Neural cell (in vitro differentiated cells): ENCODE data around the gene RPL7L1. TPM values are rescaled to one million over a fixed set of nuclear protein-coding genes. Genes with fewer than 3 reads are reported as not detected.

Experiments
- H2AFZ ChIP-seq: fragments of 200-600, 300-800 bp; sonication (generic), shearing (Covaris generic); 2 replicates; pipeline ENCODE4 v1.6.0; 2014; ENCODE audit warnings: low read depth, mild to moderate bottlenecking, antibody characterized with exemption, low read length, moderate library complexity
- H3F3A ChIP-seq: fragments of 200-600 bp; shearing (Covaris generic); 2 replicates; pipeline ENCODE4 v1.6.1; 2016; ENCODE audit warnings: mild to moderate bottlenecking, moderate library complexity, mixed read lengths, antibody characterized with exemption, low read length; ENCODE audit not compliant: insufficient read depth, poor library complexity, severe bottlenecking
- H3K27ac ChIP-seq: fragments of 200-600, 300-800 bp; sonication (generic), shearing (Covaris generic); 2 replicates; pipeline ENCODE4 v1.5.1; 2014; ENCODE audit warnings: mild to moderate bottlenecking, low read length, moderate library complexity
- H3K27me3 ChIP-seq: fragments of 300-800, 200-600 bp; sonication (generic), shearing (Covaris generic); 2 replicates; pipeline ENCODE4 v1.6.0; 2014; ENCODE audit warnings: mild to moderate bottlenecking, low read depth, low read length, moderate library complexity; ENCODE audit not compliant: insufficient read depth
- H3K36me3 ChIP-seq: fragments of 300-800, 200-600 bp; sonication (generic), shearing (Covaris generic); 2 replicates; pipeline ENCODE4 v1.5.1; 2014; ENCODE audit warnings: mild to moderate bottlenecking, antibody characterized with exemption, low read length, moderate library complexity; ENCODE audit not compliant: insufficient read depth
- H3K4me2 ChIP-seq: fragments of 300-800, 200-600 bp; sonication (generic), shearing (Covaris generic); 2 replicates; pipeline ENCODE4 v1.6.0; 2014; ENCODE audit warnings: mild to moderate bottlenecking, low read length
- H3K4me3 ChIP-seq: fragments of 300-800, 200-600 bp; sonication (generic), shearing (Covaris generic); 2 replicates; pipeline ENCODE4 v1.5.1; 2014; ENCODE audit warnings: mild to moderate bottlenecking, low read length, moderate library complexity
- H3K79me2 ChIP-seq: fragments of 200-600 bp; shearing (Covaris generic); replicated peaks from 2 replicates; pipeline ENCODE4 v1.6.0; 2014; ENCODE audit warnings: mild to moderate bottlenecking, low read length, moderate library complexity; ENCODE audit not compliant: insufficient read depth
- H3K9ac ChIP-seq: fragments of 300-800, 200-600 bp; sonication (generic), shearing (Covaris generic); 2 replicates; pipeline ENCODE4 v1.6.1; 2016; ENCODE audit warnings: mild to moderate bottlenecking, low read length, mixed read lengths
- H3K9me2 ChIP-seq: fragments of 200-600 bp; shearing (Covaris generic); 2 replicates; pipeline ENCODE4 v1.6.1; 2016; ENCODE audit warnings: mild to moderate bottlenecking, low read length, mixed read lengths; ENCODE audit not compliant: insufficient read depth
- H3K9me3 ChIP-seq: fragments of 200-600, 300-800 bp; sonication (generic), shearing (Covaris generic); 2 replicates; pipeline ENCODE4 v1.6.1; 2016; ENCODE audit warnings: mild to moderate bottlenecking, mixed run types, low read length, moderate library complexity, mixed read lengths
- H4K20me1 ChIP-seq: fragments of 200-600 bp; shearing (Covaris generic); 2 replicates; pipeline ENCODE4 v1.6.1; 2016; ENCODE audit warnings: mild to moderate bottlenecking, mixed run types; ENCODE audit not compliant: insufficient read depth
- CTCF ChIP-seq: fragments of 450-650 bp; IDR thresholded peaks from 2 replicates; pipeline ENCODE4 v1.5.1; 2014; ENCODE audit warnings: antibody characterized with exemption, mild to moderate bottlenecking, moderate library complexity; ENCODE audit not compliant: poor library complexity, severe bottlenecking
- EP300 ChIP-seq: fragments of 450-650 bp; conservative IDR thresholded peaks from 2 replicates; pipeline ENCODE4 v1.6.1; 2014; ENCODE audit warnings: antibody characterized with exemption, mild to moderate bottlenecking, moderate library complexity; ENCODE audit not compliant: poor library complexity, severe bottlenecking
- EZH2 ChIP-seq: fragments of 200-600, 300-800 bp; shearing (Covaris generic), sonication (generic); IDR thresholded peaks from 2 replicates; pipeline ENCODE4 v1.6.1; 2014; ENCODE audit warnings: antibody characterized with exemption, low read length, borderline replicate concordance, mild to moderate bottlenecking; ENCODE audit not compliant: insufficient read depth, poor library complexity, severe bottlenecking
- MXI1 ChIP-seq: fragments of 450-650 bp; conservative IDR thresholded peaks from 2 replicates; pipeline ENCODE4 v1.6.1; 2014; ENCODE audit warnings: antibody characterized with exemption, mild to moderate bottlenecking; ENCODE audit not compliant: poor library complexity, severe bottlenecking
- POLR2AphosphoS5 ChIP-seq: IDR thresholded peaks from 2 replicates; pipeline ENCODE4 v1.6.1; 2012
- RAD21 ChIP-seq: fragments of 450-650 bp; conservative IDR thresholded peaks from 2 replicates; pipeline ENCODE4 v1.6.1; 2014; ENCODE audit warnings: antibody characterized with exemption, mild to moderate bottlenecking, moderate library complexity
- SMC3 ChIP-seq: fragments of 450-650 bp; conservative IDR thresholded peaks from 2 replicates; pipeline ENCODE4 v1.6.1; 2014; ENCODE audit warnings: antibody characterized with exemption, mild to moderate bottlenecking, moderate library complexity; ENCODE audit not compliant: poor library complexity
- TAF1 ChIP-seq: IDR thresholded peaks from 2 replicates; pipeline ENCODE4 v1.6.1; 2012; ENCODE audit warnings: low read depth
- polyA plus RNA-seq: library from polyadenylated mRNA; depleted of rRNA; stranded (reverse); fragments of >200 nt; gene quantifications from 2 replicates; pipeline ENCODE4 v1.2.3, GENCODE V29; 2014
- TF ChIP-seq, protein P1 (sequence below): IDR thresholded peaks from 2 replicates; pipeline ENCODE4 v1.6.1; 2012; ENCODE audit warnings: borderline replicate concordance

RPL7L1 gene
- polyA plus RNA-seq, 1 donor from 2014 or later: 88.5 TPM

- TF ChIP-seq EZH2 (no peak), MXI1 (no peak), EP300 (no peak), RAD21 (no peak), CTCF (no peak), POLR2AphosphoS5 (no peak), SMC3 (no peak), TAF1 (no peak)
- TF ChIP-seq, protein P1, sequence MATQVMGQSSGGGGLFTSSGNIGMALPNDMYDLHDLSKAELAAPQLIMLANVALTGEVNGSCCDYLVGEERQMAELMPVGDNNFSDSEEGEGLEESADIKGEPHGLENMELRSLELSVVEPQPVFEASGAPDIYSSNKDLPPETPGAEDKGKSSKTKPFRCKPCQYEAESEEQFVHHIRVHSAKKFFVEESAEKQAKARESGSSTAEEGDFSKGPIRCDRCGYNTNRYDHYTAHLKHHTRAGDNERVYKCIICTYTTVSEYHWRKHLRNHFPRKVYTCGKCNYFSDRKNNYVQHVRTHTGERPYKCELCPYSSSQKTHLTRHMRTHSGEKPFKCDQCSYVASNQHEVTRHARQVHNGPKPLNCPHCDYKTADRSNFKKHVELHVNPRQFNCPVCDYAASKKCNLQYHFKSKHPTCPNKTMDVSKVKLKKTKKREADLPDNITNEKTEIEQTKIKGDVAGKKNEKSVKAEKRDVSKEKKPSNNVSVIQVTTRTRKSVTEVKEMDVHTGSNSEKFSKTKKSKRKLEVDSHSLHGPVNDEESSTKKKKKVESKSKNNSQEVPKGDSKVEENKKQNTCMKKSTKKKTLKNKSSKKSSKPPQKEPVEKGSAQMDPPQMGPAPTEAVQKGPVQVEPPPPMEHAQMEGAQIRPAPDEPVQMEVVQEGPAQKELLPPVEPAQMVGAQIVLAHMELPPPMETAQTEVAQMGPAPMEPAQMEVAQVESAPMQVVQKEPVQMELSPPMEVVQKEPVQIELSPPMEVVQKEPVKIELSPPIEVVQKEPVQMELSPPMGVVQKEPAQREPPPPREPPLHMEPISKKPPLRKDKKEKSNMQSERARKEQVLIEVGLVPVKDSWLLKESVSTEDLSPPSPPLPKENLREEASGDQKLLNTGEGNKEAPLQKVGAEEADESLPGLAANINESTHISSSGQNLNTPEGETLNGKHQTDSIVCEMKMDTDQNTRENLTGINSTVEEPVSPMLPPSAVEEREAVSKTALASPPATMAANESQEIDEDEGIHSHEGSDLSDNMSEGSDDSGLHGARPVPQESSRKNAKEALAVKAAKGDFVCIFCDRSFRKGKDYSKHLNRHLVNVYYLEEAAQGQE: no peak
- Histone ChIP-seq H3K4me3 (no peak overlapping the region), H3K27ac (no peak overlapping the region), H3K79me2 (no peaks in the 10 kb centered on the region), H3K36me3 (peaks cover 6% of the 10 kb centered on the region), H3K9ac (no peak overlapping the region), H3K27me3 (no peaks in the 10 kb centered on the region), H3K4me2 (no peak overlapping the region), H3F3A (no peaks in the 10 kb centered on the region), H4K20me1 (no peaks in the 10 kb centered on the region), H2AFZ (no peak overlapping the region), H3K9me2 (no peaks in the 10 kb centered on the region), H3K9me3 (no peaks in the 10 kb centered on the region)
These were observed 14.8 kb upstream of the RPL7L1 start for GRCh38 chr6:42864602-42865001.

- no peak overlapping the region for H3K4me3 ChIP-seq
- H3K9me3 ChIP-seq: no peaks in the 10 kb centered on the region
- no peaks in the 10 kb centered on the region for H3F3A ChIP-seq
- no peaks in the 10 kb centered on the region for H3K36me3 ChIP-seq
- no peak overlapping the region for H3K4me2 ChIP-seq
- no peaks in the 10 kb centered on the region for H4K20me1 ChIP-seq
- no peaks in the 10 kb centered on the region for H3K27me3 ChIP-seq
- H3K9me2 ChIP-seq: no peaks in the 10 kb centered on the region
- no peak overlapping the region for H2AFZ ChIP-seq
- no peak for TF ChIP-seq POLR2AphosphoS5
- no peaks in the 10 kb centered on the region for H3K79me2 ChIP-seq
- H3K27ac ChIP-seq: no peak overlapping the region
- H3K9ac ChIP-seq: no peak overlapping the region
These were observed 9.1 kb upstream of the RPL7L1 start for GRCh38 chr6:42870145-42870936.
